ENCODE data around the gene MRPL14. TPM values are rescaled to one million over a fixed set of nuclear protein-coding genes. Genes with fewer than 3 reads are reported as not detected.

Gene MRPL14
- total and polyA plus RNA-seq, 9 of the 15 experiments (the other 6 are each of a cell fraction or from before 2014, with no cell fraction given) = 126 to 424 (median 165) TPM

DNA sequence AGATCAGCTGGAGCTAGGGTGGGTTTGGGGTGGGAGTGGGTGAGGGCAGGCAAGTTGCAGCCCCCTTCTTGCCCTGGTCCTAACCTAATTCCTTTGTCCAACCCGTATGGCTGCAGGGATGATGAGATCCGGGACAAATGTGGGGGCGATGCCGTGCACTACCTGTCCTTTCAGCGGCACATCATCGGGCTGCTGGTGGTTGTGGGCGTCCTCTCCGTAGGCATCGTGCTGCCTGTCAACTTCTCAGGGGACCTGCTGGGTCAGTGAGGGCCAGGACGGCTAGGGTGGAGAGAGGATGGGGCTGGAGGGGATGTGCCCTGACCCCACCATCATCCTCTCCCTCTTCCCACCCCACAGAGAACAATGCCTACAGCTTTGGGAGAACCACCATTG, 12.1 kb upstream of the MRPL14 start:
- Histone ChIP-seq H4K20me1 (replicated peaks; ENCODE audit: control insufficient read depth, insufficient read depth, low read length) (no peaks in the 10 kb centered on the region), H3K9me3 (replicated peaks; ENCODE audit: control insufficient read depth, insufficient read depth, low read depth, low read length) (no peaks in the 10 kb centered on the region), H3K4me2 (ENCODE audit: insufficient read depth, low read length) (no peak overlapping the region), H3K9me1 (ENCODE audit: control insufficient read depth, insufficient read depth, low read length) (no peaks in the 10 kb centered on the region), H3K9ac (ENCODE audit: insufficient read depth in 1 of 2, low read depth in 2 of 2, low read length in 2 of 2) (no peak overlapping the region), H3K27ac (ENCODE audit: extremely low read depth, low read depth, low read length) (no peak overlapping the region), H3K27me3 (ENCODE audit: control insufficient read depth in 2 of 2, insufficient read depth in 2 of 2, low read length in 2 of 2) (no peaks in the 10 kb centered on the region), H3K4me3 (no peak overlapping the region), H3K36me3 (ENCODE audit: control insufficient read depth, insufficient read depth, low read length) (peaks cover 93% of the 10 kb centered on the region), H2AFZ (ENCODE audit: low read depth, low read length) (no peak overlapping the region), H3K79me2 (ENCODE audit: control insufficient read depth, insufficient read depth, low read length) (peaks cover 7% of the 10 kb centered on the region), H3K4me1 (replicated peaks in 1 of 2; ENCODE audit: control insufficient read depth in 2 of 2, insufficient read depth in 2 of 2, low read length in 2 of 2) (peaks cover 11 to 31% of the 10 kb centered on the region in 2 experiments)
- ChIA-PET POLR2A (interaction anchor here (0.9 kb wide), 1 partner anchor 108 kb away, joined by 4 read pairs; the partner anchor contains the start of gene HSP90AB1), CTCF (ENCODE audit: low intra/inter-chr PET ratio) (no interaction called here)
- intact Hi-C loops (cut with micrococcal nuclease) (no loop called here), in situ Hi-C loops (cut with MboI) (no loop called here)
- FAIRE-seq (no peak), DNase-seq (ENCODE audit: extremely low read depth in 1 of 4, low spot score in 3 of 4) (no peak), ATAC-seq (no peak)
- TF ChIP-seq CAMTA2 (CRISPR knock-in tag; conservative IDR thresholded peaks at IDR 0.05) = no peak
- no peak for TF ChIP-seq ZNF133 (CRISPR knock-in tag; IDR thresholded peaks at IDR 0.05)
- TF ChIP-seq GTF2F1 (IDR thresholded peaks at IDR 0.05; ENCODE audit: low read depth, low read length) = no peak
- no peak for TF ChIP-seq SOX6 (IDR thresholded peaks at IDR 0.05)
- TF ChIP-seq RBFOX2 (IDR thresholded peaks at IDR 0.05; ENCODE audit: low read depth, low read length) = 0 out of 2 replicates have a peak, but pooled peaks have one; percentile 11
- TF ChIP-seq ZFP1 (CRISPR knock-in tag; IDR thresholded peaks at IDR 0.05) = no peak
- no TSS peak for BruUV-seq (replicated peaks)
- WGBS (ENCODE audit: insufficient coverage, low coverage, missing lambda C conversion rate) = 92% methylated on average over 9 of the region's 10 CpGs

DNA sequence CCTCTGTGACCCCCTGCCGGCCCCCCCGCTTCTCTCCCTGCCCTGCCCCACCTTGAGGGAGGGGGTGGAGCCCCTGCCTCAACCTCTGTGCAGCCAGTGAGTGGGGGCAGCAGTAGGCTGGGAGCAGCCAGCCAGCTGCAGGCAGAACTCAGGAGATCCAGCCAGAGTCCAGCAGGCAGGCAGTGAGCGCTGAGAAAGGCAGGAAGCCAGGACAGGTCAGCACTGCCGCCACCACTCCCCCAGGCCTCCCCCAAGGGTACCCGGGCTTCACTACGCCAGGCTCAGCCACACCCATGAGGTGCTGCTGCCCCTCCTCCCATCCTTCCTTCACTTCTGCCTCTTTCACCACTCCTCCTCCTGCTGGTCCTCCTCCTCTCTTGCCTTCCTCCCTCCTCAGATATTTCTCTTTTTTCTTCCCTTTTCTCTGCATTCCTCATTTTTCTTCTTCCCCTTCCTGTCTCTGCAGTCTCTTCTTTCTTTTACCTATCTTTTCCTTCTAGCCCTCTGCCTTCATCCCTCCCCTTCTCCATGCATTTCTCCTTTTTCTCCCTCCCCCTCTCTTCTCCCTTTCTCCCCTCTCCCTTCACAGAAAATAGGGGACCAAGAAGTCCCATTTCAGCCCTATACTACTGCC, 11.6 kb upstream of the MRPL14 start:
- peaks cover 16 to 36% of the 10 kb centered on the region in 2 experiments for H3K4me1 ChIP-seq (replicated peaks in 1 of 2; ENCODE audit: control insufficient read depth in 2 of 2, insufficient read depth in 2 of 2, low read length in 2 of 2)
- intact Hi-C loops (cut with micrococcal nuclease) = no loop called here
- H3K27me3 ChIP-seq (ENCODE audit: control insufficient read depth in 2 of 2, insufficient read depth in 2 of 2, low read length in 2 of 2) = no peaks in the 10 kb centered on the region
- BruUV-seq (replicated peaks) = no TSS peak
- H3K9me3 ChIP-seq (replicated peaks; ENCODE audit: control insufficient read depth, insufficient read depth, low read depth, low read length) = no peaks in the 10 kb centered on the region
- no peak overlapping the region for H3K4me3 ChIP-seq
- ATAC-seq (peak; percentile 62), FAIRE-seq (no peak), DNase-seq (ENCODE audit: extremely low read depth in 1 of 4, low spot score in 3 of 4) (peak; percentile 67 to 75 (median 74))
- in situ Hi-C loops (cut with MboI) = no loop called here
- H3K4me2 ChIP-seq (ENCODE audit: insufficient read depth, low read length) = no peak overlapping the region
- peaks cover 88% of the 10 kb centered on the region for H3K36me3 ChIP-seq (ENCODE audit: control insufficient read depth, insufficient read depth, low read length)
- 24% methylated on average over 5 of the region's 6 CpGs for WGBS (ENCODE audit: insufficient coverage, low coverage, missing lambda C conversion rate)
- ChIA-PET POLR2A (interaction anchor here (0.6 to 1.9 kb wide), 4 partner anchors 9 to 131 kb away, joined by 3 to 5 read pairs (median 4); partner anchors contain the start of gene HSP90AB1), CTCF (ENCODE audit: low intra/inter-chr PET ratio) (no interaction called here)
- H3K27ac ChIP-seq (ENCODE audit: extremely low read depth, low read depth, low read length) = no peak overlapping the region
- H3K79me2 ChIP-seq (ENCODE audit: control insufficient read depth, insufficient read depth, low read length) = peaks cover 12% of the 10 kb centered on the region
- H2AFZ ChIP-seq (ENCODE audit: low read depth, low read length) = no peak overlapping the region
- H3K9ac ChIP-seq (ENCODE audit: insufficient read depth in 1 of 2, low read depth in 2 of 2, low read length in 2 of 2) = peak overlapping the region in 1 of 2 experiments; percentile 86; a peak in 2 of 4 replicates
- H4K20me1 ChIP-seq (replicated peaks; ENCODE audit: control insufficient read depth, insufficient read depth, low read length) = no peaks in the 10 kb centered on the region
- H3K9me1 ChIP-seq (ENCODE audit: control insufficient read depth, insufficient read depth, low read length) = no peaks in the 10 kb centered on the region
- TF ChIP-seq ELK3 (CRISPR knock-in tag; IDR thresholded peaks at IDR 0.05) (no peak), ZSCAN29 (IDR thresholded peaks at IDR 0.05) (no peak), PPARD (CRISPR knock-in tag; IDR thresholded peaks at IDR 0.05) (no peak), TRIM28 (IDR thresholded peaks at IDR 0.05) (no peak), HLTF (IDR thresholded peaks at IDR 0.05) (0 out of 2 replicates have a peak, but pooled peaks have one; percentile 35), STAT5B (CRISPR knock-in tag; IDR thresholded peaks at IDR 0.05) (no peak), MECOM (CRISPR knock-in tag; IDR thresholded peaks at IDR 0.05) (no peak), ARID1B (IDR thresholded peaks at IDR 0.05) (no peak), ZNF507 (tag; conservative IDR thresholded peaks at IDR 0.05) (no peak), ZNF717 (CRISPR knock-in tag; IDR thresholded peaks at IDR 0.05) (no peak)
- TF ChIP-seq, protein P1, sequence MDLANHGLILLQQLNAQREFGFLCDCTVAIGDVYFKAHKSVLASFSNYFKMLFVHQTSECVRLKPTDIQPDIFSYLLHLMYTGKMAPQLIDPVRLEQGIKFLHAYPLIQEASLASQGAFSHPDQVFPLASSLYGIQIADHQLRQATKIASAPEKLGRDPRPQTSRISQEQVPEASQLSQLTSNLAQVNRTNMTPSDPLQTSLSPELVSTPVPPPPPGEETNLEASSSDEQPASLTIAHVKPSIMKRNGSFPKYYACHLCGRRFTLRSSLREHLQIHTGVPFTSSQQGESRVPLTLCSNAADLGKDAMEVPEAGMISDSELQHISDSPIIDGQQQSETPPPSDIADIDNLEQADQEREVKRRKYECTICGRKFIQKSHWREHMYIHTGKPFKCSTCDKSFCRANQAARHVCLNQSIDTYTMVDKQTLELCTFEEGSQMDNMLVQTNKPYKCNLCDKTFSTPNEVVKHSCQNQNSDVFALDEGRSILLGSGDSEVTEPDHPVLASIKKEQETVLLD (IDR thresholded peaks at IDR 0.05) = 0 out of 2 replicates have a peak, but pooled peaks have one; percentile 33

All from K562 (cell line).